Measurements from ENCODE around the gene GARIN5B.

DNA sequence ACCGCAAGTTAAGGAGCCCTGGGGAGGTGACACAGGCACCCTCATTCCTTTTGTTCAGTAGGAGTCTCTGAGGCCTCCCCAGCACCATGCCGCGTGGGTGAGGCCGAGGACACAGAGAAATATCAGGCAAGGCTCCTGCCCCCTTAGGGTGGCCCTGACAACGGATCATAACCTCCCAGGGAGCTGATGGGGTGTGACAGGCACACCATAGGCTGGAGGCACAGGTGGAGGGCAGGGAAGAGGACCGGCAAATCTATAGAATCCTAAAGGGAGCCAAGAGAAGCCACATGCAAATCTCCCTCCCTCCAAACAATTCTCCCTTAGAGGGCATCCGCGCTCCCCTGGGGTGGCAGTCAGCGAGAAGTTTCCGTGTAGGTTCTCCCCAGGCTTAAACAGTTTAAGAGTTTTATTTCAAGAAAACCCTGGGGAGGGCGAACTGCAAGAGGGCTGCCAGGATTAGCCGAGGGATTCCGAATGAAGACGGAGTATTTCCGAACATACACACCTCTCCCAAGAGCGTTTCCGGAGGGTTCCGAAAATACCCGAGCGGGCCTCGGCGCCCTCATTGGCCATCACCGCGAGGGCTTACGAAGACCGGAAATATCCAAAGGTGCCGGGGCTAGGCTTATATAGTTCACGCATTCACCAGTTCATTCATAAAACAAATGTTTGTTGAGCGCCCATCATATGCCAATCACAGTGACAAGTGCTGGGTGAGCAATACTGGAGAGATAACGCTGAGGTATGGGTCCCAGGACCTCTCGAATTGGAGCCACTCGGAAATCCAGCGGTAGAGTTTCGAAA is 22.1 kb upstream of the GARIN5B start:
- TF ChIP-seq EZH2phosphoT487 (IDR thresholded peaks at IDR 0.05; ENCODE audit: low read length), result no peak
- no peak for TF ChIP-seq EZH2 (optimal IDR thresholded peaks at IDR 0.05; ENCODE audit: low read depth, low read length)
